ENCODE results near the gene HPD. TPM values are rescaled to one million over a fixed set of nuclear protein-coding genes. Genes with fewer than 3 reads are reported as not detected.
"Not testable (repeated sequence)": the region's sequence is repeated elsewhere in the genome, so short reads cannot be mapped to it uniquely, and the experiment has no call there.

Gene HPD
- total and polyA plus RNA-seq, 10 donors = 0.57 to 2.8 (median 1.0) TPM; not detected in 1

GRCh38 chr12:121871467-121871866 lies 12.8 kb upstream of the HPD start:
- TF ChIP-seq POLR2AphosphoS5 (IDR thresholded peaks at IDR 0.05) (no peak), CTCF (IDR thresholded peaks at IDR 0.05 in 8 of 11, conservative IDR thresholded peaks at IDR 0.05 in 3 of 11) (no peak), POLR2A (IDR thresholded peaks at IDR 0.05) (no peak)
- WGBS, 5 donors = 68 to 80% (median 76%) methylated on average over 3 of the region's 3 CpGs
- H3K27me3 ChIP-seq (replicated peaks in 1 of 7) = no peaks in the 10 kb centered on the region
- H3K4me3 ChIP-seq = no peak overlapping the region
- intact Hi-C loops (cut with DNase I; ENCODE audit: low total_unique reads) = no loop called here
- no peak for DNase-seq
- H3K9me3 ChIP-seq = no peaks in the 10 kb centered on the region
- H3K36me3 ChIP-seq = no peaks in the 10 kb centered on the region
- no peak overlapping the region for H3K27ac ChIP-seq
- H3K4me1 ChIP-seq = peaks cover 0 to 25% (median 5%) of the 10 kb centered on the region in 6 donors

GRCh38 chr12:121869229-121869628 lies 10.6 kb upstream of the HPD start:
- 94 to 96% (median 96%) methylated on average over 8 of the region's 8 CpGs for WGBS, 5 donors
- not testable (repeated sequence) for H3K27ac ChIP-seq

GRCh38 chr12:121866331-121866730 lies 7.7 kb upstream of the HPD start:
- Histone ChIP-seq H3K4me3 (no peak overlapping the region), H3K27ac (no peak overlapping the region), H3K36me3 (no peaks in the 10 kb centered on the region), H3K4me1 (peaks cover 0 to 5% (median 0%) of the 10 kb centered on the region in 6 donors), H3K9me3 (no peaks in the 10 kb centered on the region), H3K27me3 (replicated peaks in 1 of 7) (no peaks in the 10 kb centered on the region)
- TF ChIP-seq CTCF (IDR thresholded peaks at IDR 0.05 in 8 of 11, conservative IDR thresholded peaks at IDR 0.05 in 3 of 11) (no peak), POLR2AphosphoS5 (IDR thresholded peaks at IDR 0.05) (no peak), POLR2A (IDR thresholded peaks at IDR 0.05) (no peak)
- intact Hi-C loops (cut with DNase I; ENCODE audit: low total_unique reads) = no loop called here
- WGBS, 5 donors = 85 to 91% (median 89%) methylated on average over 4 of the region's 4 CpGs
- DNase-seq = no peak

More at GRCh38 chr12:121869229-121869628, 10.6 kb upstream of the HPD start:
- H3K36me3 ChIP-seq; H3K27me3 ChIP-seq (replicated peaks in 1 of 7); H3K4me3 ChIP-seq; DNase-seq; intact Hi-C loops (cut with DNase I; ENCODE audit: low total_unique reads); H3K9me3 ChIP-seq: not testable (repeated sequence)
- peaks cover 0 to 17% (median 4%) of the 10 kb centered on the region in 6 donors for H3K4me1 ChIP-seq

GRCh38 chr12:121861636-121862254 lies 3.1 kb upstream of the HPD start:
- WGBS, 5 donors = 60 to 72% (median 67%) methylated on average over 11 of the region's 11 CpGs
- no peak for DNase-seq
- H3K4me3 ChIP-seq = no peak overlapping the region
- TF ChIP-seq POLR2AphosphoS5 (IDR thresholded peaks at IDR 0.05) (no peak), CTCF (IDR thresholded peaks at IDR 0.05 in 8 of 11, conservative IDR thresholded peaks at IDR 0.05 in 3 of 11) (no peak), POLR2A (IDR thresholded peaks at IDR 0.05) (no peak)
- intact Hi-C loops (cut with DNase I; ENCODE audit: low total_unique reads) = no loop called here
- H3K4me1 ChIP-seq = peaks cover 0 to 42% (median 14%) of the 10 kb centered on the region in 6 donors
- H3K27me3 ChIP-seq (replicated peaks in 1 of 7) = no peaks in the 10 kb centered on the region
- peak overlapping the region in 2 of 8 donors; percentile 81 to 86 for H3K27ac ChIP-seq
- H3K9me3 ChIP-seq = no peaks in the 10 kb centered on the region
- H3K36me3 ChIP-seq = no peaks in the 10 kb centered on the region

GRCh38 chr12:121860699-121861098 lies 2.0 kb upstream of the HPD start:
- H3K36me3 ChIP-seq; H3K9me3 ChIP-seq; intact Hi-C loops (cut with DNase I; ENCODE audit: low total_unique reads); DNase-seq; H3K27me3 ChIP-seq (replicated peaks in 1 of 7); H3K4me3 ChIP-seq: not testable (repeated sequence)
- Histone ChIP-seq H3K27ac (peak overlapping the region in 5 of 8 donors; percentile 55 to 86 (median 81)), H3K4me1 (peaks cover 0 to 53% (median 14%) of the 10 kb centered on the region in 6 donors)
- WGBS, 5 donors = 82 to 93% (median 90%) methylated on average over 4 of the region's 4 CpGs
